K562 (cell line): Measurements from ENCODE around the gene AOC3. TPM values are rescaled to one million over a fixed set of nuclear protein-coding genes. Genes with fewer than 3 reads are reported as not detected.

Source experiments
- ATAC-seq: fragments of 200-7000 bp; cut with Tn5 transposase; 3 replicates; pipeline ENCODE4 v1.9.1; 2020; ENCODE audit warnings: moderate library complexity
- BruUV-seq: library from RNA; stranded (reverse); fragments of 400-500 nt; replicated peaks from 2 replicates; lab custom pipeline; 2021; lab: Mats Ljungman, UMichigan
- CTCF ChIA-PET: fragments of 300-600 bp; formaldehyde crosslinking; extraction: SDS; loops from one replicate; lab custom pipeline; 2021; ENCODE audit warnings: low intra/inter-chr PET ratio; lab: Yijun Ruan, JAX
- POLR2A ChIA-PET: fragments of 300-600, 350-650 bp; sonication (Branson Sonifier 250); formaldehyde crosslinking; extraction: SDS; loops from one replicate; lab custom pipeline; 2021; ENCODE audit warnings: antibody characterized with exemption, inconsistent platforms; lab: Yijun Ruan, JAX
- DNase-seq, 4 experiments: peaks; one replicate each; pipeline versions ENCODE4 v3.0.0 to v3.0.0-alpha.2; 2011 to 2018; ENCODE audit warnings: low spot score in 3 of 4, mixed read lengths in 3 of 4; ENCODE audit errors: extremely low read depth in 1 of 4
- FAIRE-seq: peaks from 2 replicates; lab custom pipeline; 2011; peaks lifted over from hg19 to GRCh38; lab: Jason Lieb, UNC
- H2AFZ ChIP-seq: 2 replicates; pipeline ENCODE4 v1.6.0; 2011; ENCODE audit warnings: low read depth, low read length, control low read depth, inconsistent platforms
- H3K27ac ChIP-seq: fragments of 200-600 bp; 3 replicates; pipeline ENCODE4 v1.8.0; 2011; ENCODE audit warnings: low read depth, mild to moderate bottlenecking, control low read depth, inconsistent platforms, low read length, moderate library complexity, mixed read lengths; ENCODE audit errors: extremely low read depth
- H3K27me3 ChIP-seq, 2 experiments: fragments of 300-600 bp in 1 of 2; 2 replicates in 1 of 2; 3 replicates in 1 of 2; pipeline versions ENCODE4 v1.6.0 to v1.8.0; 2011; ENCODE audit warnings: inconsistent platforms in 2 of 2, low read length in 2 of 2, mild to moderate bottlenecking in 1 of 2, mixed read lengths in 1 of 2, moderate library complexity in 1 of 2; ENCODE audit not compliant: control insufficient read depth in 2 of 2, insufficient read depth in 2 of 2
- H3K36me3 ChIP-seq: fragments of 300-600 bp; 3 replicates; pipeline ENCODE4 v1.8.0; 2011; ENCODE audit warnings: mild to moderate bottlenecking, low read length, inconsistent platforms; ENCODE audit not compliant: control insufficient read depth, insufficient read depth
- H3K4me1 ChIP-seq, 2 experiments: fragments of 200-600 bp in 1 of 2; replicated peaks in 1 of 2; 2 replicates in 1 of 2; 3 replicates in 1 of 2; pipeline versions ENCODE4 v1.5.1 to v1.8.0; 2011; ENCODE audit warnings: inconsistent platforms in 2 of 2, low read length in 2 of 2, mild to moderate bottlenecking in 1 of 2, mixed read lengths in 1 of 2, moderate library complexity in 1 of 2; ENCODE audit not compliant: control insufficient read depth in 2 of 2, insufficient read depth in 2 of 2
- H3K4me2 ChIP-seq: 2 replicates; pipeline ENCODE4 v1.6.1; 2011; ENCODE audit warnings: low read length, control low read depth, inconsistent platforms, mixed read lengths; ENCODE audit not compliant: insufficient read depth
- H3K4me3 ChIP-seq: fragments of 200-600 bp; sonication (generic), shearing (Covaris generic); 2 replicates; pipeline ENCODE4 v1.5.1; 2016; ENCODE audit warnings: control low read depth, inconsistent platforms
- H3K79me2 ChIP-seq: fragments of 200-600 bp; 3 replicates; pipeline ENCODE4 v1.8.0; 2011; ENCODE audit warnings: low read length, inconsistent platforms; ENCODE audit not compliant: control insufficient read depth, insufficient read depth
- H3K9ac ChIP-seq, 2 experiments: 2 replicates each; pipeline versions ENCODE4 v1.6.0 to v1.6.1; 2011; ENCODE audit warnings: low read depth in 2 of 2, low read length in 2 of 2, control low read depth in 1 of 2, inconsistent platforms in 1 of 2, mild to moderate bottlenecking in 1 of 2, mixed read lengths in 1 of 2; ENCODE audit not compliant: insufficient read depth in 1 of 2
- H3K9me1 ChIP-seq: one replicate; pipeline ENCODE4 v1.6.0; 2011; ENCODE audit warnings: inconsistent platforms, mild to moderate bottlenecking, low read length, moderate library complexity; ENCODE audit not compliant: control insufficient read depth, insufficient read depth
- H3K9me3 ChIP-seq: replicated peaks from 2 replicates; pipeline ENCODE4 v1.5.1; 2011; ENCODE audit warnings: low read depth, low read length, inconsistent platforms; ENCODE audit not compliant: control insufficient read depth, insufficient read depth
- H4K20me1 ChIP-seq: replicated peaks from 2 replicates; pipeline ENCODE4 v1.6.1; 2011; ENCODE audit warnings: low read length, inconsistent platforms, mixed read lengths; ENCODE audit not compliant: control insufficient read depth, insufficient read depth
- DPF2 ChIP-seq: fragments of 450-650 bp; IDR thresholded peaks from 2 replicates; pipeline ENCODE4 v1.6.1; 2016
- JUND ChIP-seq, 2 experiments: IDR thresholded peaks; 2 replicates in 1 of 2; 3 replicates in 1 of 2; pipeline ENCODE4 v1.6.1; 2011; ENCODE audit warnings: borderline replicate concordance in 2 of 2, low read depth in 2 of 2, low read length in 2 of 2, improper control_type of control experiment in 1 of 2, missing biosample characterization in 1 of 2, missing genetic modification characterization in 1 of 2, missing genetic modification reagents in 1 of 2
- SRF ChIP-seq, 2 experiments: fragments of 250-450, 450-650 bp in 1 of 2; sonication (Bioruptor Pico) in 1 of 2; sonication (generic) in 1 of 2; formaldehyde crosslinking; IDR thresholded peaks; 2 replicates each; pipeline versions ENCODE4 v1.5.0 to v1.5.1; 2020 to 2022; ENCODE audit warnings: mild to moderate bottlenecking in 1 of 2, missing genetic modification reagents in 1 of 2
- TAF7 ChIP-seq: fragments of 450-650 bp; IDR thresholded peaks from 2 replicates; pipeline ENCODE4 v1.6.1; 2016; ENCODE audit warnings: missing genetic modification characterization, missing compliant biosample characterization
- UBTF ChIP-seq, 2 experiments: IDR thresholded peaks; 2 replicates each; pipeline ENCODE4 v1.6.1; 2012; ENCODE audit warnings: improper control_type of control experiment in 2 of 2, low read depth in 2 of 2, low read length in 2 of 2, borderline replicate concordance in 1 of 2
- WGBS: fragments of 100-300 bp; shearing (Covaris generic); methylation state at CpG from one replicate; pipeline ENCODE4 v1.1.6; 2016; ENCODE audit warnings: low coverage, mixed read lengths; ENCODE audit not compliant: insufficient coverage; ENCODE audit errors: missing lambda C conversion rate; 5-methylcytosine and 5-hydroxymethylcytosine counted together
- in situ Hi-C: fragments of 300-500 bp; cut with MboI; formaldehyde crosslinking; loops from 4 replicates; pipeline ENCODE4 v1.15.0; 2018; ENCODE audit warnings: inconsistent platforms, mixed read lengths
- intact Hi-C: fragments of 100-400 bp; cut with micrococcal nuclease; formaldehyde crosslinking; loops from 2 replicates; pipeline ENCODE4 v1.14.2; 2022
- polyA plus RNA-seq, 8 experiments: library from polyadenylated mRNA; depleted of rRNA in 4 of 8; stranded (reverse) in 5 of 8; unstranded in 3 of 8; fragments of >200 nt; fragmentation: Nextera tagmentation in 2 of 8; fragmentation: Illumina TruSeq in 1 of 8; extraction: Ambion mirVana in 2 of 8; extraction: Trizol in 1 of 8; gene quantifications; 2 replicates each; pipeline versions ENCODE4 v1.2.1 to v1.2.3, GENCODE V29; 2011 to 2014; ENCODE audit warnings: inconsistent platforms in 1 of 8, missing spikeins in 1 of 8
- total RNA-seq, 7 experiments: library from RNA; depleted of rRNA in 6 of 7; stranded (reverse); fragments of >200 nt in 6 of 7; fragmentation: Illumina TruSeq in 2 of 7; extraction: Trizol in 2 of 7; gene quantifications; 2 replicates each; pipeline versions ENCODE4 v1.2.1 to v1.2.3, GENCODE V29; 2011 to 2021; ENCODE audit warnings: low replicate concordance in 1 of 7

Gene AOC3
- total and polyA plus RNA-seq, 9 of the 15 experiments (the other 6 are each of a cell fraction or from before 2014, with no cell fraction given) = 0.09 to 0.42 (median 0.22) TPM; not detected in 3

- peaks cover 43% of the 10 kb centered on the region for H3K79me2 ChIP-seq
- no peaks in the 10 kb centered on the region for H3K9me3 ChIP-seq
- H2AFZ ChIP-seq = peak overlapping the region; percentile 100
- H3K9ac ChIP-seq = peak overlapping the region; percentile 98 to 99
- DNase-seq (peak in 3 of 4 experiments; percentile 13 to 34 (median 33)), FAIRE-seq (no peak), ATAC-seq (peak; percentile 62)
- H3K9me1 ChIP-seq = no peaks in the 10 kb centered on the region
- no peaks in the 10 kb centered on the region for H3K27me3 ChIP-seq
- 26% methylated on average over 9 of the region's 9 CpGs for WGBS
- TF ChIP-seq JUND (IDR thresholded peaks at IDR 0.05; ENCODE audit: borderline replicate concordance, low read depth, low read length) (no peak), JUND (tag; IDR thresholded peaks at IDR 0.05; ENCODE audit: borderline replicate concordance, low read depth, low read length) (no peak), UBTF (IDR thresholded peaks at IDR 0.05; ENCODE audit: borderline replicate concordance in 1 of 2, low read depth in 2 of 2, low read length in 2 of 2) (0 out of 4 replicates have a peak, but pooled peaks of 1 of the 2 experiments have one; percentile 25), DPF2 (no peak), TAF7 (tag) (peak; percentile 19; the same call in 1 of the 2 replicates), SRF (CRISPR knock-in tag; IDR thresholded peaks at IDR 0.05) (peak in 1 of 2 experiments; percentile 24; a peak in 1 of 4 replicates)
- H3K27ac ChIP-seq = peak overlapping the region; percentile 95
- ChIA-PET POLR2A (interaction anchor here (1.0 to 2.0 kb wide), 6 partner anchors 8 to 166 kb away, joined by 3 to 18 read pairs (median 8); partner anchors contain the start of genes BECN1 and RPL27), CTCF (no interaction called here)
- H4K20me1 ChIP-seq = 0 out of 2 replicates have a peak, but pooled peaks cover 5% of the 10 kb centered on the region
- H3K4me3 ChIP-seq = peak overlapping the region; percentile 90
- TSS peak; percentile 84 for BruUV-seq
- peaks cover 3 to 14% of the 10 kb centered on the region in 2 experiments; a peak in 4 of 5 replicates for H3K4me1 ChIP-seq
- peaks cover 31% of the 10 kb centered on the region for H3K36me3 ChIP-seq
- peak overlapping the region; percentile 98 for H3K4me2 ChIP-seq
- in situ Hi-C loops (no loop called here), intact Hi-C loops (no loop called here)
These were observed 18.6 kb upstream of the AOC3 start for GRCh38 chr17:42832213-42832933.
